Measurements from ENCODE around the gene TEAD3. TPM values are rescaled to one million over a fixed set of nuclear protein-coding genes. Genes with fewer than 3 reads are reported as not detected.
"Not testable (repeated sequence)": the region's sequence is repeated elsewhere in the genome, so short reads cannot be mapped to it uniquely, and the experiment has no call there.

Gene TEAD3
- total RNA-seq = under 1 TPM; 0.70 to 0.71 TPM

GRCh38 chr6:35496841-35497570 is at the start of gene TEAD3:
Gene TEAD3 (minus strand): TSS chr6:35497079.
- ChIA-PET POLR2A (interaction anchor here (0.6 to 1.1 kb wide), 4 partner anchors 22 to 109 kb away, joined by 3 to 4 read pairs (median 3); no protein-coding TSS in a partner anchor), CTCF (interaction anchor here (0.8 to 1.4 kb wide), 3 partner anchors 13 to 25 kb away, joined by 3 to 4 read pairs (median 3); no protein-coding TSS in a partner anchor)

DNA sequence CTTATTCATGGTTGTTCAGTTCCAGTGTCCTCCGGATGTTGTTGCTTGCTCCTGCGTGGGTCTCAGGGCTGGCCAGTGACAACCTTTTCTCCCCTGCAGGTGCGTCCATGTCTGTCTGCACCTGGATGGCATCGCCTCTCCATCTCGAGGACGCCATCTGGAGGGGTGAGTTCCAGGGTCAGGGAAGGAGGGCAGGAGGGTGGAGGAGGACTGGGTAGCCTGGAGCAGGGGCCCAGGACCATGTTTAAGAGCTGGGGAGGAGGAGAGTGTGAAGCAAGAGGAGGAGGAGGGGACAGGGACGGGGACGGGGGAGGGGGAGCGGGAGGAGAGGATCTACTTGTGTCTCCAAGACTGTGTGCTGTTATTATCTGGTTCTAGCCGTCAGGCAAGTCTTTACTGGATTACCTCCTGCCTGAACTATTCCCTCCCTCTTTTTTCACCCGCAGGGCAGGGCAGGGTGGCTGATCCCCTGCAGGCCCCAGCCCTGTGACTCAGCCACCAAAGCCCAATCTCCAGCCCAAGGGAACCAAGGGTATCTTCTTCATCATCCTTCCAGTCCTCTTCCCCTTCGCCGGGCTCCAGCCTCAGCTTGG is 48.0 kb upstream of the TEAD3 start:
- ChIA-PET CTCF (no interaction called here), POLR2A (no interaction called here)

GRCh38 chr6:35543459-35544193 is 46.7 kb upstream of the TEAD3 start:
- ChIA-PET POLR2A (no interaction called here), CTCF (interaction anchor here (2.2 kb wide), 1 partner anchor 8 kb away, joined by 5 read pairs; no protein-coding TSS in a partner anchor)

- ChIA-PET CTCF (interaction anchor here (1.4 to 2.2 kb wide), 2 partner anchors 10 to 19 kb away, joined by 3 to 5 read pairs; no protein-coding TSS in a partner anchor), POLR2A (interaction anchor here (0.7 kb wide), 1 partner anchor 227 kb away, joined by 4 read pairs; no protein-coding TSS in a partner anchor)
These were observed 45.0 kb upstream of the TEAD3 start for GRCh38 chr6:35541836-35542235.

- CTCF ChIA-PET = interaction anchor here (0.6 to 1.2 kb wide), 3 partner anchors 17 to 313 kb away, joined by 3 to 5 read pairs (median 3); partner anchors contain the start of gene ARMC12
These were observed 42.3 kb upstream of the TEAD3 start for GRCh38 chr6:35539223-35539622.

DNA sequence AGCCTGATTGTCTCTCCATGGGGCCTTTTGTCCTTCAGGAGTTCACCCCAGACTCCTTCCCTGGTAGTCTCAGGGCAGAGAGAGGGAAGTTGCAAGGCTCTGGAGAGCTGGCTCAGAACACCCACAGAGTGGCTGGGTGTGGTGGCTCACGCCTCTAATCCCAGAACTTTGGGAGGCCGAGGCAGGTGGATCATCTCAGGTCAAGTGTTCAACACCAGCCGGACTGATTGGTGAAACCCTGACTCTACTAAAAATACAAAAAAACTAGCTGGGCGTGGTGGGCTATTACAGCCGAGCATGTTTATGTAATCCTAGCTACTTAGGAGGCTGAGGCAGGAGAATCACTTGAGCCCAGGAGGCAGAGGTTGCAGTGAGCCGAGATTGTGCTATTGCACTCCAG is 39.0 kb upstream of the TEAD3 start:
- CTCF ChIA-PET, POLR2A ChIA-PET: not testable (repeated sequence)

More at GRCh38 chr6:35539223-35539622, 42.3 kb upstream of the TEAD3 start:
- POLR2A ChIA-PET = interaction anchor here (0.7 kb wide), 1 partner anchor 263 kb away, joined by 10 read pairs; no protein-coding TSS in a partner anchor

- ChIA-PET CTCF (no interaction called here), POLR2A (interaction anchor here (0.6 kb wide), 1 partner anchor 119 kb away, joined by 3 read pairs; no protein-coding TSS in a partner anchor)
These were observed 37.7 kb upstream of the TEAD3 start for GRCh38 chr6:35534407-35535170.

DNA sequence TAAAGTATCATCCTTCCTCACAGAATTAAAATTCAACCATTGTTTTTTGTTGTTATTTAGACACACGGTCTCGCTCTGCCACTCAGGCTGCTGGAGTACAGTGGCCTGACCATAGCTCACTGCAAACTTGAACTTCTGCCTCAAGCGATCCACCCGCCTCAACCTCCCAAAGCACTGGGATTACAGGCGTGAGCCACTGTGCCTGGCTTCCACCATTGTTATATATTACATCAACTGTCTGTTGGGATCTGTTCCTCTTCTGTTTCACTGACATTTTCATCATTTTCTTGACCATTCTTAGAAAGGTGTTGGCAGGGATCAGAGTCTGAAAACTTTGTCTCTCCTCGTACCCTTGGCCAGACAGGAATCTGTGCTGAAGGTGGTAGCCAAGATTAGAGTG is 37.1 kb upstream of the TEAD3 start:
- ChIA-PET CTCF (no interaction called here), POLR2A (interaction anchor here (0.6 kb wide), 1 partner anchor 119 kb away, joined by 3 read pairs; no protein-coding TSS in a partner anchor)

- ChIA-PET CTCF (interaction anchor here (2.8 kb wide), 1 partner anchor 9 kb away, joined by 12 read pairs; no protein-coding TSS in a partner anchor), POLR2A (no interaction called here)
These were observed 35.2 kb upstream of the TEAD3 start for GRCh38 chr6:35532126-35532525.

- ChIA-PET POLR2A (interaction anchor here (0.5 kb wide), 1 partner anchor 185 kb away, joined by 3 read pairs; no protein-coding TSS in a partner anchor), CTCF (interaction anchor here (0.7 to 3.6 kb wide), 6 partner anchors 7 to 268 kb away, joined by 3 to 20 read pairs (median 8); partner anchors contain the start of gene ARMC12)
These were observed 27.6 kb upstream of the TEAD3 start for GRCh38 chr6:35524380-35525020.

DNA sequence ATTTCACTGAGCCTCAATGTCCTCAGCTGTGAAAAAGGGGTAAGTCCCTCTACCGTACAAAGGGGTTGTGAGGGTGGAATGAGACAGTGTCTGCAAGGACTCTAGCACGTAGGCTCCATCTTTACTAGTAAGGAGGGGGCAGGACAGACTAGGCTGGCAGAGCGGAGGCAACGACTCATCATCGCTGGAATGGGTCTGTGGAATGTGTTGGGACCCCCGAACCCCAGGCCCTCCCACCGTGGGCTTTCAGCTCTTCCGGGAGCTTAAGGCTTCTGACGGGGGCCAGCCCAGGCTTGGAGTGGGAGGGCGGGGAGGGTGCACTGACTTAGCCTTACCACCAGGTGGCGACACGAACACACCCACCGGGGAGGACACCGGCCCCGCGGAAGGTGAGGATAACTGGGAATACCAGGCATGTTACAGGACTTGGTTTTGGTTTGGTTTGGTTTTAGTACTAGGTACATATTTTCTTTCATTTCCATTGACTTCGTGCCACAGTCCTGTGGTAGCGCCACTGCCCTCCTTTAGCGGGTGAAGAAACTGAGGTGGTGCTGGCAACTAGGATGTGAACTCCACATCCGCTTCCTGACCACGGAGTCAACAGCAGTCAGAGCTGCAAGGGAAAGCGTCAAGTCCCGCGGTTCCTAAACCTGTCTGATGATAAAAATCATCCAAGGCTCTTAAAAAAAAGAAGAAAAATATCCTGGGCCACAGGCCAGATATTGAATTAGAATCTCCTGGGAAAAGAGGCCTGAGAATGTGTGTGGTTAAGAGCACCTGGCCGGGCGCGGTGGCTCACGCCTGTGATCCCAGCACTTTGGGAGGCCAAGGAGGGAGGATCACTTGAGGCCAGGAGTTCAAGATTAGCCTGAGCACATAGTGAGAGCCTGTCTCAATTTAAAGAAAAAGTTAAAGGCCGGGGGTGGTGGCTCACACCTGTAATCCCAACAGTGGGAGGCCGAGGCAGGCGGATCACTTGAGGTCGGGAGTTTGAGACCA is 26.1 kb upstream of the TEAD3 start:
- POLR2A ChIA-PET = interaction anchor here (0.6 to 1.1 kb wide), 2 partner anchors 17 to 25 kb away, joined by 3 to 4 read pairs; no protein-coding TSS in a partner anchor
- CTCF ChIA-PET = interaction anchor here (0.6 to 3.6 kb wide), 22 partner anchors 9 to 216 kb away, joined by 3 to 20 read pairs (median 3); partner anchors contain the start of genes ARMC12 and TEAD3

DNA sequence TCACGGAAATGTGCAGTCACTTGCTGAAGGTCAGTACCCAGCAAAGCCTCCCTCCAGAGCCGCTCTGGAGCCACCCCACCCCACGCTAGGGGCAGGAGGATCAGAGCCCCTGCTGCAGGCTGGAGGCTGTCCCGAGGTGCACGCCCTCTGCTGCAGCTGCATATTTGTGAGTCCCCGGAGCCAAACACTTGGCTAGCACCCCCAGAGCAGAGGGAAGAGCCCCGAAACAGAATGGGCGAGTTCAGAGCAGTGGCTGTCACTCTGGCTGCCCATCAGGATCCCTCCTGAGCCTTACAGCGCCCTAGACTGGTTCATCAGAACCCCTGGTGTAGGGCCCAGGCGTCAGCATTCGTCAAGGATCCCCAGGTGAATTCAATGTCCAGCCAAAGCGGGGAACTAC is 25.3 kb upstream of the TEAD3 start:
- CTCF ChIA-PET = interaction anchor here (0.6 to 3.6 kb wide), 17 partner anchors 10 to 216 kb away, joined by 3 to 20 read pairs (median 3); partner anchors contain the start of genes ARMC12 and TEAD3
- POLR2A ChIA-PET = interaction anchor here (0.6 kb wide), 1 partner anchor 17 kb away, joined by 4 read pairs; no protein-coding TSS in a partner anchor

DNA sequence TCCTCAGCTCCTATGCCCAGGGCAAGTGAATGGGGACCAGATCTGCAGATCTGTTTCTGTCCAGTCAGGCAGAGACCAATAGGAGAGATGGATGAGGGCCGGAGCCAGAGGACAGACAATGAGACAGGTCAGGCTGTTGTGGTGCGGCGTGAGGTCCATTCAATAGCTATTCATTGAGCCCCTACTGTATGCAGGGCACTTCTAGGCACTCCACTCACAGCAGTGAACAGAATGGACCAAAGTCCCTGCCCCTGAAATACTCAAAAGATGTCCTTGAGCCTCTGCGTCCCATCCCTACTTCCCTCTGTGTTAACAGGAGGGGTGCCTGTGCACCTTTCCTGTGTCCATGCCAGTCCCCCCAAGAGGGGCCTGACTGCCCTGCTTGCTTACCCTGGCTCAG is 24.4 kb upstream of the TEAD3 start:
- ChIA-PET CTCF (interaction anchor here (0.7 to 1.7 kb wide), 2 partner anchors 31 to 215 kb away, joined by 3 to 8 read pairs; partner anchors contain the start of gene ARMC12), POLR2A (no interaction called here)

DNA sequence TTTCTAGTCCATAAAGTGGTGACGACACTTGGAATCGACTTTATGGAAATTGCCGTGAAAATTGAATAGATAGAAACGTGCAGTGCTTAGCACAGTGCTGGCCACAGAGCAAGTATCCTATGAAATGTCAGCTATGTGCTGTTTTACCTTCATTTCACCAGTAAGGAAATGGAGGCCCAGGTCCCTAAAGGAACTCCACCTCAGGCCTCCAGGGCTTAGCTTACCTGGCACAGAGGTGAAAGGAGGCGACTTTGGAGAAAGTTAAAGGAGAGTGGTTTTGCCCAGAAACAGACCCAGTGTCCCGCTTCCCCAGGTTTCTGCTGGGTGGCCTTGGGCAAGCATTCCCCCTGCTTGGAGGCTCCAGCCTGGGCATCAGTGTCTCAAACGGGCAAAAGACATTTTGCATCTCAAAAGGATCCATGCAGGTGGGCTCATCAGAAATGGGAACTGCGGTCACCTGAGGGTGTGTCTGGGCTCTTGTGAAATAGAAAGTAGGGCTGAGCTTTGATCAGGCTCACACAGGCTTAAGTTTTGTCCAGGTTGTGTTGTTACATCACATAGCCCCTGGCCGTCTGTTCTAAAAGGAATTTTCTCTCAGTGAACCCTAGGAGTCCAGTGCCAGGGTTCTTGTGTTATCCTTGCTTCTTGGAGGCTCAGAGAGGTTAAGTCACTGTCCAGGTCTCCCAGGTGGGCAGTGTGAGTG is 22.6 kb upstream of the TEAD3 start:
- POLR2A ChIA-PET = no interaction called here
- CTCF ChIA-PET = interaction anchor here (0.6 kb wide), 1 partner anchor 55 kb away, joined by 7 read pairs; no protein-coding TSS in a partner anchor

- POLR2A ChIA-PET = no interaction called here
- CTCF ChIA-PET = no interaction called here
These were observed 21.9 kb upstream of the TEAD3 start for GRCh38 chr6:35518566-35519312.

DNA sequence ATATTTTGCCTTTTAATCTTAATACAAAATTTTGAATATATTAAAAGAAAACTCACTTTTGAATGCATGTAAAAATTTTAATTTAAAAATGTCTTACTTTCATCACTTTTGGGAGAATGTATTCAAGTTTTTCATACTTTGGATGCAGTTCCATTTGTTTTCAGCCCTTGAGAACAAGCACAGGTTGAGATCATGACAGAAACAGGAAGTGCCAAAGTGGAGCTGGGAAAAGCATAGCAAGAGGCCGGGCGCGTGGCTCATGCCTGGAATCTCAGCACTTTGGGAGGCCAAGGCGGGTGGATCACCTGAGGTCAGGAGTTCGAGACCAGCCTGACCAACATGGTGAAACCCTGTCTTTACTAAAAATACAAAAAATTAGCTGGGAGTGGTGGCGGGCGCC is 21.1 kb upstream of the TEAD3 start:
- CTCF ChIA-PET, POLR2A ChIA-PET: not testable (repeated sequence)
